ENCODE measurements around the gene CFAP221.

Gene CFAP221

GRCh38 chr2:119693567-119693966 lies 149.3 kb downstream of the CFAP221 start:
- TF ChIP-seq SUZ12 (IDR thresholded peaks at IDR 0.05; ENCODE audit: extremely low read depth, insufficient read depth, insufficient read length) (no peak), ZNF274 (IDR thresholded peaks at IDR 0.05; ENCODE audit: low read depth, low read length) (no peak), YY1 (IDR thresholded peaks at IDR 0.05; ENCODE audit: insufficient read depth, insufficient read length) (no peak)
- Histone ChIP-seq H3K9ac (ENCODE audit: insufficient read length, low read depth) (no peak overlapping the region), H3K4me3 (ENCODE audit: insufficient read length, low read depth) (no peak overlapping the region), H3K27me3 (ENCODE audit: insufficient read depth, insufficient read length) (no peaks in the 10 kb centered on the region), H3K36me3 (ENCODE audit: insufficient read depth, insufficient read length, low read length) (peaks cover 13% of the 10 kb centered on the region), H3K4me1 (ENCODE audit: insufficient read depth, insufficient read length) (peaks cover 31% of the 10 kb centered on the region), H3K9me3 (ENCODE audit: insufficient read depth, low read length) (no peaks in the 10 kb centered on the region)
- no peak for DNase-seq (ENCODE audit: low read depth, low spot score)

GRCh38 chr2:119693967-119694366 lies 149.7 kb downstream of the CFAP221 start:
- TF ChIP-seq ZNF274 (IDR thresholded peaks at IDR 0.05; ENCODE audit: low read depth, low read length) (no peak), YY1 (IDR thresholded peaks at IDR 0.05; ENCODE audit: insufficient read depth, insufficient read length) (no peak), SUZ12 (IDR thresholded peaks at IDR 0.05; ENCODE audit: extremely low read depth, insufficient read depth, insufficient read length) (no peak)
- H3K4me1 ChIP-seq (ENCODE audit: insufficient read depth, insufficient read length) = peaks cover 31% of the 10 kb centered on the region

GRCh38 chr2:119694470-119694844 lies 150.2 kb downstream of the CFAP221 start:
- no peaks in the 10 kb centered on the region for H3K27me3 ChIP-seq (ENCODE audit: insufficient read depth, insufficient read length)
- TF ChIP-seq SUZ12 (IDR thresholded peaks at IDR 0.05; ENCODE audit: extremely low read depth, insufficient read depth, insufficient read length) = no peak
- TF ChIP-seq ZNF274 (IDR thresholded peaks at IDR 0.05; ENCODE audit: low read depth, low read length) = no peak
- TF ChIP-seq YY1 (IDR thresholded peaks at IDR 0.05; ENCODE audit: insufficient read depth, insufficient read length) = no peak
- peaks cover 5% of the 10 kb centered on the region for H3K36me3 ChIP-seq (ENCODE audit: insufficient read depth, insufficient read length, low read length)
- H3K4me3 ChIP-seq (ENCODE audit: insufficient read length, low read depth) = no peak overlapping the region
- H3K9ac ChIP-seq (ENCODE audit: insufficient read length, low read depth) = peak overlapping the region; percentile 39
- H3K9me3 ChIP-seq (ENCODE audit: insufficient read depth, low read length) = no peaks in the 10 kb centered on the region
- H3K4me1 ChIP-seq (ENCODE audit: insufficient read depth, insufficient read length) = peaks cover 31% of the 10 kb centered on the region
- DNase-seq (ENCODE audit: low read depth, low spot score) = no peak

More at GRCh38 chr2:119693967-119694366, 149.7 kb downstream of the CFAP221 start:
- H3K27me3 ChIP-seq (ENCODE audit: insufficient read depth, insufficient read length) = no peaks in the 10 kb centered on the region
- no peak for DNase-seq (ENCODE audit: low read depth, low spot score)
- H3K36me3 ChIP-seq (ENCODE audit: insufficient read depth, insufficient read length, low read length) = peaks cover 9% of the 10 kb centered on the region
- H3K9ac ChIP-seq (ENCODE audit: insufficient read length, low read depth) = peak overlapping the region; percentile 39
- no peaks in the 10 kb centered on the region for H3K9me3 ChIP-seq (ENCODE audit: insufficient read depth, low read length)
- no peak overlapping the region for H3K4me3 ChIP-seq (ENCODE audit: insufficient read length, low read depth)

- Histone ChIP-seq H3K36me3 (ENCODE audit: insufficient read depth, insufficient read length, low read length) (peaks cover under 1% of the 10 kb centered on the region), H3K4me3 (ENCODE audit: insufficient read length, low read depth) (no peak overlapping the region), H3K9ac (ENCODE audit: insufficient read length, low read depth) (peak overlapping the region; percentile 39), H3K9me3 (ENCODE audit: insufficient read depth, low read length) (no peaks in the 10 kb centered on the region), H3K4me1 (ENCODE audit: insufficient read depth, insufficient read length) (peaks cover 35% of the 10 kb centered on the region), H3K27me3 (ENCODE audit: insufficient read depth, insufficient read length) (no peaks in the 10 kb centered on the region)
- no peak for TF ChIP-seq YY1 (IDR thresholded peaks at IDR 0.05; ENCODE audit: insufficient read depth, insufficient read length)
- TF ChIP-seq ZNF274 (IDR thresholded peaks at IDR 0.05; ENCODE audit: low read depth, low read length) = no peak
- no peak for DNase-seq (ENCODE audit: low read depth, low spot score)
Observed at GRCh38 chr2:119694845-119695521, 150.7 kb downstream of the CFAP221 start.

- H3K4me3 ChIP-seq (ENCODE audit: insufficient read length, low read depth) = no peak overlapping the region
- no peak for DNase-seq (ENCODE audit: low read depth, low spot score)
- TF ChIP-seq SUZ12 (IDR thresholded peaks at IDR 0.05; ENCODE audit: extremely low read depth, insufficient read depth, insufficient read length) (no peak), ZNF274 (IDR thresholded peaks at IDR 0.05; ENCODE audit: low read depth, low read length) (no peak), YY1 (IDR thresholded peaks at IDR 0.05; ENCODE audit: insufficient read depth, insufficient read length) (no peak)
- no peaks in the 10 kb centered on the region for H3K36me3 ChIP-seq (ENCODE audit: insufficient read depth, insufficient read length, low read length)
- H3K4me1 ChIP-seq (ENCODE audit: insufficient read depth, insufficient read length) = peaks cover 35% of the 10 kb centered on the region
- no peak overlapping the region for H3K9ac ChIP-seq (ENCODE audit: insufficient read length, low read depth)
- no peaks in the 10 kb centered on the region for H3K9me3 ChIP-seq (ENCODE audit: insufficient read depth, low read length)
- H3K27me3 ChIP-seq (ENCODE audit: insufficient read depth, insufficient read length) = no peaks in the 10 kb centered on the region
Observed at GRCh38 chr2:119696005-119696404, 151.8 kb downstream of the CFAP221 start.

- no peak for DNase-seq (ENCODE audit: low read depth, low spot score)
- H3K36me3 ChIP-seq (ENCODE audit: insufficient read depth, insufficient read length, low read length) = no peaks in the 10 kb centered on the region
- no peaks in the 10 kb centered on the region for H3K27me3 ChIP-seq (ENCODE audit: insufficient read depth, insufficient read length)
- TF ChIP-seq YY1 (IDR thresholded peaks at IDR 0.05; ENCODE audit: insufficient read depth, insufficient read length) (no peak), SUZ12 (IDR thresholded peaks at IDR 0.05; ENCODE audit: extremely low read depth, insufficient read depth, insufficient read length) (no peak), ZNF274 (IDR thresholded peaks at IDR 0.05; ENCODE audit: low read depth, low read length) (no peak)
- H3K4me3 ChIP-seq (ENCODE audit: insufficient read length, low read depth) = no peak overlapping the region
- H3K4me1 ChIP-seq (ENCODE audit: insufficient read depth, insufficient read length) = peaks cover 35% of the 10 kb centered on the region
- H3K9ac ChIP-seq (ENCODE audit: insufficient read length, low read depth) = no peak overlapping the region
- H3K9me3 ChIP-seq (ENCODE audit: insufficient read depth, low read length) = no peaks in the 10 kb centered on the region
Observed at GRCh38 chr2:119696494-119697030, 152.3 kb downstream of the CFAP221 start.

- TF ChIP-seq SUZ12 (IDR thresholded peaks at IDR 0.05; ENCODE audit: extremely low read depth, insufficient read depth, insufficient read length) (no peak), YY1 (IDR thresholded peaks at IDR 0.05; ENCODE audit: insufficient read depth, insufficient read length) (no peak), ZNF274 (IDR thresholded peaks at IDR 0.05; ENCODE audit: low read depth, low read length) (no peak)
- Histone ChIP-seq H3K9ac (ENCODE audit: insufficient read length, low read depth) (no peak overlapping the region), H3K4me3 (ENCODE audit: insufficient read length, low read depth) (no peak overlapping the region), H3K9me3 (ENCODE audit: insufficient read depth, low read length) (no peaks in the 10 kb centered on the region), H3K4me1 (ENCODE audit: insufficient read depth, insufficient read length) (peaks cover 33% of the 10 kb centered on the region), H3K36me3 (ENCODE audit: insufficient read depth, insufficient read length, low read length) (no peaks in the 10 kb centered on the region), H3K27me3 (ENCODE audit: insufficient read depth, insufficient read length) (no peaks in the 10 kb centered on the region)
- DNase-seq (ENCODE audit: low read depth, low spot score) = no peak
Observed at GRCh38 chr2:119697290-119698020, 153.2 kb downstream of the CFAP221 start.

All from NT2/D1 (cell line).